ENCODE measurements around the gene DNAJB6.

- no peak for TF ChIP-seq CTCF (IDR thresholded peaks at IDR 0.05)
- TF ChIP-seq POLR2AphosphoS5 (IDR thresholded peaks at IDR 0.05): no peak
- no peak for TF ChIP-seq EP300 (IDR thresholded peaks at IDR 0.05)
Measured at GRCh38 chr7:157402911-157403534, 66.2 kb downstream of the DNAJB6 start.

All from stomach (tissue), 4 donors.